WTC11 (cell line): Measurements from ENCODE around the gene CEP131. TPM values are rescaled to one million over a fixed set of nuclear protein-coding genes. Genes with fewer than 3 reads are reported as not detected.

Experiments used
- ATAC-seq: fragments of 200-7000 bp; cut with Tn5 transposase; 2 replicates; pipeline ENCODE4 v1.10.0; 2021; ENCODE audit warnings: mild to moderate bottlenecking, moderate library complexity
- CTCF ChIA-PET: fragments of 300-600 bp; sonication (Branson Sonifier 250); formaldehyde crosslinking; loops from one replicate; lab custom pipeline; 2021; ENCODE audit warnings: antibody characterized with exemption; lab: Charles Lee
- POLR2A ChIA-PET: fragments of 350-600 bp; sonication (Branson Sonifier 250); formaldehyde crosslinking; loops from one replicate; lab custom pipeline; 2021; ENCODE audit warnings: antibody characterized with exemption; lab: Charles Lee
- DNase-seq: peaks from one replicate; pipeline ENCODE4 v3.0.0; 2021; ENCODE audit warnings: low spot score
- H3K27ac Mint-ChIP-seq: 2 replicates; pipeline ENCODE4 v1.8.0; 2021; ENCODE audit warnings: mixed read lengths
- H3K27me3 Mint-ChIP-seq: 2 replicates; pipeline ENCODE4 v1.8.0; 2021; ENCODE audit warnings: low read depth, mild to moderate bottlenecking, moderate library complexity, mixed read lengths
- H3K36me3 Mint-ChIP-seq: 2 replicates; pipeline ENCODE4 v1.8.0; 2021; ENCODE audit warnings: mixed read lengths
- H3K4me1 Mint-ChIP-seq: 2 replicates; pipeline ENCODE4 v1.8.0; 2022; ENCODE audit warnings: mixed read lengths
- H3K4me3 Mint-ChIP-seq: 2 replicates; pipeline ENCODE4 v1.8.0; 2021; ENCODE audit warnings: mild to moderate bottlenecking, moderate library complexity, mixed read lengths
- H3K9me3 Mint-ChIP-seq: 2 replicates; pipeline ENCODE4 v1.8.0; 2021; ENCODE audit warnings: mixed read lengths
- ARID4B ChIP-seq: sonication (generic); formaldehyde crosslinking; IDR thresholded peaks from 2 replicates; pipeline ENCODE4 v1.8.0; 2023; ENCODE audit warnings: missing genetic modification reagents, mild to moderate bottlenecking, borderline replicate concordance
- ATF2 ChIP-seq: sonication (generic); formaldehyde crosslinking; IDR thresholded peaks from 2 replicates; pipeline ENCODE4 v1.8.1; 2022; ENCODE audit warnings: low read depth, missing genetic modification reagents, borderline replicate concordance
- CREB1 ChIP-seq: sonication (generic); formaldehyde crosslinking; IDR thresholded peaks from 2 replicates; pipeline ENCODE4 v1.8.0; 2023; ENCODE audit warnings: mild to moderate bottlenecking, missing genetic modification reagents
- EMX1 ChIP-seq: fragments of 250-450 bp; sonication (Bioruptor Pico); IDR thresholded peaks from 2 replicates; pipeline ENCODE4 v1.8.0; 2021; ENCODE audit warnings: mild to moderate bottlenecking
- ETV6 ChIP-seq: sonication (generic); formaldehyde crosslinking; IDR thresholded peaks from 2 replicates; pipeline ENCODE4 v1.8.1; 2022; ENCODE audit warnings: mild to moderate bottlenecking, missing genetic modification reagents
- FOXK1 ChIP-seq: sonication (generic); formaldehyde crosslinking; IDR thresholded peaks from 2 replicates; pipeline ENCODE4 v1.8.0; 2022; ENCODE audit warnings: mild to moderate bottlenecking, moderate library complexity, missing genetic modification reagents
- HMGXB4 ChIP-seq: sonication (generic); formaldehyde crosslinking; IDR thresholded peaks from 2 replicates; pipeline ENCODE4 v1.8.1; 2023; ENCODE audit warnings: mild to moderate bottlenecking, moderate library complexity, missing genetic modification reagents
- JAZF1 ChIP-seq: fragments of 250-450 bp; sonication (Bioruptor Pico); IDR thresholded peaks from 2 replicates; pipeline ENCODE4 v1.9.0; 2021; ENCODE audit warnings: moderate library complexity, mild to moderate bottlenecking, inconsistent platforms
- NFE2L1 ChIP-seq: sonication (generic); formaldehyde crosslinking; IDR thresholded peaks from 2 replicates; pipeline ENCODE4 v1.8.1; 2023; ENCODE audit warnings: missing genetic modification reagents
- NR3C1 ChIP-seq: sonication (generic); formaldehyde crosslinking; conservative IDR thresholded peaks from 2 replicates; pipeline ENCODE4 v1.8.1; 2023; ENCODE audit warnings: low read depth, mild to moderate bottlenecking, missing genetic modification reagents
- SMAD4 ChIP-seq: sonication (generic); formaldehyde crosslinking; IDR thresholded peaks from 2 replicates; pipeline ENCODE4 v1.8.0; 2022; ENCODE audit warnings: mild to moderate bottlenecking, missing genetic modification reagents
- SOX15 ChIP-seq: fragments of 250-450 bp; sonication (Bioruptor Pico); IDR thresholded peaks from 2 replicates; pipeline ENCODE4 v1.9.0; 2021; ENCODE audit warnings: mild to moderate bottlenecking
- TCF7 ChIP-seq: sonication (generic); formaldehyde crosslinking; IDR thresholded peaks from 2 replicates; pipeline ENCODE4 v1.8.0; 2022; ENCODE audit warnings: mild to moderate bottlenecking, low read depth, missing genetic modification reagents, moderate library complexity
- TEAD4 ChIP-seq: sonication (generic); formaldehyde crosslinking; IDR thresholded peaks from 2 replicates; pipeline ENCODE4 v1.8.0; 2022; ENCODE audit warnings: mild to moderate bottlenecking, missing genetic modification reagents
- ZNF121 ChIP-seq: sonication (generic); formaldehyde crosslinking; IDR thresholded peaks from 2 replicates; pipeline ENCODE4 v1.8.0; 2023; ENCODE audit warnings: missing genetic modification reagents
- ZNF263 ChIP-seq: sonication (generic); formaldehyde crosslinking; IDR thresholded peaks from 2 replicates; pipeline ENCODE4 v1.8.1; 2022; ENCODE audit warnings: low read depth, mild to moderate bottlenecking, moderate library complexity, missing genetic modification reagents
- ZNF396 ChIP-seq: fragments of 250-450 bp; sonication (Bioruptor Pico); IDR thresholded peaks from 2 replicates; pipeline ENCODE4 v1.8.0; 2021; ENCODE audit warnings: mild to moderate bottlenecking, moderate library complexity, borderline replicate concordance
- ZNF532 ChIP-seq: fragments of 250-450 bp; sonication (Bioruptor Pico); IDR thresholded peaks from 2 replicates; pipeline ENCODE4 v1.9.0; 2021; ENCODE audit warnings: mild to moderate bottlenecking, borderline replicate concordance
- total RNA-seq: library from RNA; stranded (reverse); gene quantifications from 3 replicates; pipeline ENCODE4 v1.2.3, GENCODE V29; 2021

Gene CEP131
- total RNA-seq, 1 experiment from 2014 or later = 35.2 TPM

GRCh38 chr17:81189670-81190530 lies 32.9 kb downstream of the CEP131 start (continued):
- TF ChIP-seq TCF7 (CRISPR knock-in tag) (no peak), SOX15 (CRISPR knock-in tag) (no peak), ARID4B (CRISPR knock-in tag) (no peak), EMX1 (CRISPR knock-in tag) (no peak), TEAD4 (CRISPR knock-in tag) (no peak), FOXK1 (CRISPR knock-in tag) (no peak), ETV6 (CRISPR knock-in tag) (no peak), ZNF121 (CRISPR knock-in tag) (no peak), CREB1 (CRISPR knock-in tag) (no peak), NFE2L1 (CRISPR knock-in tag) (no peak), NR3C1 (CRISPR knock-in tag) (no peak), ZNF396 (CRISPR knock-in tag) (no peak), HMGXB4 (no peak)

GRCh38 chr17:81189016-81189415 lies 33.7 kb downstream of the CEP131 start:
- TF ChIP-seq ZNF532 (CRISPR knock-in tag) (no peak), JAZF1 (CRISPR knock-in tag) (no peak), ZNF263 (CRISPR knock-in tag) (no peak), SMAD4 (CRISPR knock-in tag) (no peak), TEAD4 (CRISPR knock-in tag) (no peak), ATF2 (no peak)
- H3K36me3 Mint-ChIP-seq = no peaks in the 10 kb centered on the region
- ATAC-seq (no peak), DNase-seq (no peak)
- H3K27me3 Mint-ChIP-seq = no peaks in the 10 kb centered on the region
- no peak overlapping the region for H3K27ac Mint-ChIP-seq
- no peak overlapping the region for H3K4me3 Mint-ChIP-seq
- ChIA-PET CTCF (interaction anchor here (0.8 to 2.1 kb wide), 5 partner anchors 9 to 67 kb away, joined by 3 to 8 read pairs (median 3); no protein-coding TSS in a partner anchor), POLR2A (no interaction called here)
- no peaks in the 10 kb centered on the region for H3K4me1 Mint-ChIP-seq
- no peaks in the 10 kb centered on the region for H3K9me3 Mint-ChIP-seq
